H1 (cell line): ENCODE data around the gene CARM1. TPM values are rescaled to one million over a fixed set of nuclear protein-coding genes. Genes with fewer than 3 reads are reported as not detected.
"Not testable (repeated sequence)": the region's sequence is repeated elsewhere in the genome, so short reads cannot be mapped to it uniquely, and the experiment has no call there.

Experiments used
- CTCF ChIA-PET: fragments of 300-600 bp; sonication (Branson Sonifier 250); formaldehyde crosslinking; loops from one replicate; lab custom pipeline; 2021; ENCODE audit not compliant: partially characterized antibody; lab: Charles Lee
- POLR2A ChIA-PET: fragments of 300-600 bp; sonication (Branson Sonifier 250); formaldehyde crosslinking; loops from one replicate; lab custom pipeline; 2021; ENCODE audit warnings: inconsistent platforms; ENCODE audit not compliant: partially characterized antibody; lab: Charles Lee
- DNase-seq, 2 experiments: peaks; one replicate each; pipeline versions ENCODE4 v3.0.0 to v3.0.0-alpha.2; 2010 to 2022; ENCODE audit warnings: low spot score in 2 of 2, low read depth in 1 of 2, mixed read lengths in 1 of 2
- FAIRE-seq: peaks from 2 replicates; lab custom pipeline; 2011; peaks lifted over from hg19 to GRCh38; lab: Jason Lieb, UNC
- H2AFZ ChIP-seq: 2 replicates; pipeline ENCODE4 v1.8.1; 2012; ENCODE audit warnings: low read length, inconsistent platforms
- H2AK5ac ChIP-seq: 2 replicates; pipeline ENCODE4 v1.6.1; 2013; ENCODE audit warnings: low read depth, low read length
- H2BK120ac ChIP-seq: replicated peaks from 2 replicates; pipeline ENCODE3; 2013; ENCODE audit warnings: low read depth, low read length, inconsistent platforms
- H2BK12ac ChIP-seq: 2 replicates; pipeline ENCODE4 v1.6.1; 2013; ENCODE audit warnings: low read depth, low read length
- H2BK15ac ChIP-seq: 2 replicates; pipeline ENCODE4 v1.6.1; 2013; ENCODE audit warnings: low read length
- H2BK20ac ChIP-seq: 2 replicates; pipeline ENCODE4 v1.6.1; 2013; ENCODE audit warnings: low read length
- H2BK5ac ChIP-seq: 2 replicates; pipeline ENCODE4 v1.6.1; 2013; ENCODE audit warnings: low read depth, low read length
- H3K14ac ChIP-seq: 2 replicates; pipeline ENCODE4 v1.6.1; 2013; ENCODE audit warnings: inconsistent platforms; ENCODE audit not compliant: insufficient read length
- H3K18ac ChIP-seq: 2 replicates; pipeline ENCODE4 v1.6.1; 2013; ENCODE audit warnings: low read length; ENCODE audit errors: extremely low read depth
- H3K23ac ChIP-seq: 2 replicates; pipeline ENCODE4 v1.6.1; 2013; ENCODE audit warnings: inconsistent platforms; ENCODE audit not compliant: insufficient read length
- H3K23me2 ChIP-seq: 2 replicates; pipeline ENCODE4 v1.6.1; 2013; ENCODE audit warnings: low read depth, low read length
- H3K27ac ChIP-seq: 2 replicates; pipeline ENCODE4 v1.6.1; 2011; ENCODE audit warnings: low read depth, low read length, inconsistent platforms
- H3K27me3 ChIP-seq, 4 experiments: replicated peaks in 1 of 4; 1 replicate in 1 of 4; 2 replicates in 3 of 4; pipeline versions ENCODE4 v1.6.1 to v1.8.1; 2011 to 2013; ENCODE audit warnings: low read length in 3 of 4, mild to moderate bottlenecking in 3 of 4, inconsistent platforms in 2 of 4, mixed read lengths in 2 of 4, moderate library complexity in 1 of 4; ENCODE audit not compliant: control insufficient read depth in 3 of 4, insufficient read depth in 3 of 4; ENCODE audit errors: extremely low read depth in 1 of 4
- H3K36me3 ChIP-seq, 4 experiments: 2 replicates each; pipeline versions ENCODE4 v1.6.1 to v1.8.1; 2011 to 2013; ENCODE audit warnings: mild to moderate bottlenecking in 4 of 4, low read length in 3 of 4, moderate library complexity in 2 of 4, control low read depth in 1 of 4, inconsistent platforms in 1 of 4; ENCODE audit not compliant: insufficient read depth in 4 of 4, control insufficient read depth in 2 of 4
- H3K4ac ChIP-seq: replicated peaks from 2 replicates; pipeline ENCODE3; 2013; ENCODE audit warnings: low read length, low read depth, mixed read lengths, inconsistent platforms; ENCODE audit not compliant: insufficient read length
- H3K4me1 ChIP-seq, 4 experiments: replicated peaks in 1 of 4; 1 replicate in 1 of 4; 2 replicates in 3 of 4; pipeline versions ENCODE4 v1.6.1 to v1.8.1; 2011 to 2013; ENCODE audit warnings: low read length in 3 of 4, inconsistent platforms in 2 of 4, mixed read lengths in 1 of 4; ENCODE audit not compliant: insufficient read depth in 4 of 4, control insufficient read depth in 3 of 4
- H3K4me2 ChIP-seq, 2 experiments: 2 replicates each; pipeline versions ENCODE4 v1.6.1 to v1.8.1; 2011 to 2013; ENCODE audit warnings: low read depth in 2 of 2, low read length in 2 of 2, control low read depth in 1 of 2, inconsistent platforms in 1 of 2, mild to moderate bottlenecking in 1 of 2; ENCODE audit not compliant: insufficient read depth in 1 of 2
- H3K4me3 ChIP-seq, 4 experiments: fragments of 200-600, 300-600 bp in 1 of 4; sonication (generic), shearing (Covaris generic), sonication (Bioruptor Twin) in 1 of 4; 2 replicates each; pipeline versions ENCODE4 v1.5.1 to v1.8.1; 2011 to 2016; ENCODE audit warnings: low read length in 4 of 4, low read depth in 3 of 4, control low read depth in 2 of 4, inconsistent platforms in 2 of 4, mild to moderate bottlenecking in 2 of 4, mixed read lengths in 1 of 4, moderate library complexity in 1 of 4; ENCODE audit not compliant: insufficient read depth in 2 of 4; ENCODE audit errors: extremely low read depth in 1 of 4
- H3K56ac ChIP-seq: replicated peaks from 2 replicates; pipeline ENCODE3; 2013; ENCODE audit warnings: low read depth, mild to moderate bottlenecking, mixed read lengths, low read length, inconsistent platforms; ENCODE audit not compliant: insufficient read length
- H3K79me1 ChIP-seq: 2 replicates; pipeline ENCODE4 v1.6.1; 2013; ENCODE audit warnings: low read depth, low read length, control low read depth
- H3K79me2 ChIP-seq, 2 experiments: 2 replicates each; pipeline versions ENCODE4 v1.6.1 to v1.8.1; 2012 to 2013; ENCODE audit warnings: low read length in 2 of 2, mild to moderate bottlenecking in 2 of 2, inconsistent platforms in 1 of 2; ENCODE audit not compliant: insufficient read depth in 2 of 2, control insufficient read depth in 1 of 2
- H3K9ac ChIP-seq, 4 experiments: replicated peaks in 1 of 4; 1 replicate in 1 of 4; 2 replicates in 3 of 4; pipeline versions ENCODE4 v1.6.1 to v1.8.1; 2011 to 2013; ENCODE audit warnings: low read depth in 3 of 4, low read length in 3 of 4, control low read depth in 2 of 4, mild to moderate bottlenecking in 2 of 4, moderate library complexity in 2 of 4, inconsistent platforms in 1 of 4; ENCODE audit errors: extremely low read depth in 1 of 4
- H3K9me3 ChIP-seq, 2 experiments: 2 replicates each; pipeline versions ENCODE4 v1.6.1 to v1.8.1; 2012 to 2013; ENCODE audit warnings: mild to moderate bottlenecking in 2 of 2, moderate library complexity in 2 of 2, control low read depth in 1 of 2, inconsistent platforms in 1 of 2, low read depth in 1 of 2, low read length in 1 of 2, mixed read lengths in 1 of 2; ENCODE audit not compliant: insufficient read depth in 2 of 2
- H4K20me1 ChIP-seq, 2 experiments: replicated peaks in 1 of 2; 2 replicates each; pipeline versions ENCODE3 to v1.8.1; 2011 to 2013; ENCODE audit warnings: inconsistent platforms in 2 of 2, low read length in 2 of 2, mild to moderate bottlenecking in 1 of 2; ENCODE audit not compliant: insufficient read depth in 2 of 2, control insufficient read depth in 1 of 2
- H4K5ac ChIP-seq: 2 replicates; pipeline ENCODE4 v1.6.1; 2013; ENCODE audit warnings: low read length, low read depth, mixed read lengths, inconsistent platforms; ENCODE audit not compliant: insufficient read length
- H4K8ac ChIP-seq: 2 replicates; pipeline ENCODE4 v1.8.0; 2013; ENCODE audit warnings: mild to moderate bottlenecking, moderate library complexity, low read length, inconsistent platforms; ENCODE audit not compliant: insufficient read depth; ENCODE audit errors: extremely low read depth
- H4K91ac ChIP-seq: replicated peaks from 2 replicates; pipeline ENCODE3; 2013; ENCODE audit warnings: low read length, mixed read lengths, inconsistent platforms; ENCODE audit not compliant: insufficient read length
- WGBS, 2 experiments: shearing (Covaris generic) in 1 of 2; methylation state at CpG; one replicate each; pipeline versions ENCODE4 v1.1.6 to v1.1.7; 2013 to 2015; ENCODE audit warnings: low lambda C conversion rate in 2 of 2, mixed read lengths in 2 of 2, inconsistent platforms in 1 of 2, low coverage in 1 of 2, missing lambda C conversion rate in 1 of 2; ENCODE audit not compliant: insufficient replicate concordance in 2 of 2, insufficient coverage in 1 of 2, insufficient read length in 1 of 2; ENCODE audit errors: extremely low coverage in 1 of 2, missing lambda C conversion rate in 1 of 2; 5-methylcytosine and 5-hydroxymethylcytosine counted together
- polyA plus RNA-seq, 7 experiments: library from polyadenylated mRNA; depleted of rRNA in 3 of 7; stranded (reverse) in 5 of 7; unstranded in 2 of 7; fragments of >200 nt in 5 of 7; fragments of 200-250 nt in 2 of 7; gene quantifications; 1 replicate in 5 of 7; 2 replicates in 1 of 7; 4 replicates in 1 of 7; pipeline versions ENCODE4 v1.2.1 to v1.2.3, GENCODE V29; 2011 to 2013; ENCODE audit warnings: missing spikeins in 2 of 7, mixed read lengths in 2 of 7
- total RNA-seq: library from RNA; stranded (reverse); fragmentation: NEBNext Ultra II Directional; extraction: Animal tissue kit (Norgen Biotek cat#: 25700); gene quantifications from 2 replicates; pipeline ENCODE4 v1.2.1, GENCODE V29; 2021

Gene CARM1
- total and polyA plus RNA-seq, 2 of the 8 experiments (the other 6 are each of a cell fraction or from before 2014, with no cell fraction given), result 134 to 164 TPM

DNA sequence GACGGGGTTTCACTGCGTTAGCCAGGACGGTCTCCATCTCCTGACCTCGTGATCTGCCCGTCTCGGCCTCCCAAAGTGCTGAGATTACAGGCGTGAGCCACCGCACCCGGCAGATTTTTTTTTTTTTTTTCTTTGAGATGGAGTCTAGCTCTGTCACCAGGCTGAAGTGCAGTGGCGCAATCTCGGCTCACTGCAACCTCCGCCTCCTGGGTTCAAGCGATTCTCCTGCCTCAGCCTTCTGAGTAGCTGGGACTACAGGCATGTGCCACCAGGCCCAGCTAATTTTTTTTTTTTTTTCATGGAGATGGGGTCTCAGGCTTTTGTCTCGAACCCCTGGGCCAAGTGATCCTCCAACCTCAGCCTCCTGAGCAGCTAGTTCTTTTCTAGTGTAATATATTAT lies 70.3 kb downstream of the CARM1 start:
- H3K4me2 ChIP-seq, H3K79me2 ChIP-seq, H2BK20ac ChIP-seq, H3K4ac ChIP-seq, H3K56ac ChIP-seq, H4K20me1 ChIP-seq, H3K27me3 ChIP-seq, H2BK12ac ChIP-seq, H2BK5ac ChIP-seq, H3K23me2 ChIP-seq, H4K5ac ChIP-seq, H3K9ac ChIP-seq, H2BK120ac ChIP-seq, H3K36me3 ChIP-seq, H3K27ac ChIP-seq, H4K91ac ChIP-seq, FAIRE-seq, H2AK5ac ChIP-seq, H3K18ac ChIP-seq, H3K4me3 ChIP-seq, H3K23ac ChIP-seq, H3K9me3 ChIP-seq, H4K8ac ChIP-seq, H2AFZ ChIP-seq, DNase-seq, H3K79me1 ChIP-seq, H3K14ac ChIP-seq, H2BK15ac ChIP-seq, H3K4me1 ChIP-seq: not testable (repeated sequence)
- WGBS, 2 experiments, result 93% methylated on average over 8 of the region's 14 CpGs; no CpG with 5 or more reads in 1 of the 2 experiments
- ChIA-PET POLR2A (interaction anchor here (0.6 to 4.1 kb wide), 8 partner anchors 12 to 1929 kb away, joined by 3 to 24 read pairs (median 4); partner anchors contain the start of genes LDLR, SMARCA4 and TMED1), CTCF (interaction anchor here (0.6 to 9.7 kb wide), 39 partner anchors 8 to 758 kb away, joined by 3 to 110 read pairs (median 5); partner anchors contain the start of genes SMARCA4, SPC24, TIMM29 and YIPF2)

DNA sequence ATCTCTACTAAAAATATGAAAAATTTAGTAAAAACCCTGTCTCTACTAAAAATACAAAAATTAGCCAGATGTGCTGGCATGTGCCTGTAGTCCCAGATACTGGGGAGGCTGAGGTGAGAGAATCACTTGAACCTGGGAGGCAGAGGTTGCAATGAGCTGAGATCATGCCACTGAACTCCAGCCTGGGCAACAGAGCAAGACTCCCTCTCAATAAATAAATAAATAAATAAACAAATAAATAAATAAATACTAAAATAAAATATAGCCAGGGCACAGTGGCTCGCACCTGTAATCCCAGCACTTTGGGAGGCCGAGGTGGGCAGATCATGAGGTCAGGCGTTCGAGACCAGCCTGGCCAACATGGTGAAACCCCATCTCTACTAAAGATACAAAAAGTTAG lies 72.1 kb downstream of the CARM1 start:
- FAIRE-seq, H3K56ac ChIP-seq, DNase-seq, H4K5ac ChIP-seq, H2BK5ac ChIP-seq, H3K36me3 ChIP-seq, H3K4me3 ChIP-seq, H2AFZ ChIP-seq, H2BK12ac ChIP-seq, H2AK5ac ChIP-seq, H3K4me1 ChIP-seq, H2BK120ac ChIP-seq, H3K18ac ChIP-seq, H3K4me2 ChIP-seq, H4K20me1 ChIP-seq, H3K23me2 ChIP-seq, POLR2A ChIA-PET, H3K27me3 ChIP-seq, H3K14ac ChIP-seq, H4K8ac ChIP-seq, H3K4ac ChIP-seq, H2BK15ac ChIP-seq, H3K79me2 ChIP-seq, H3K79me1 ChIP-seq, H3K27ac ChIP-seq, H3K9ac ChIP-seq, H3K23ac ChIP-seq, H4K91ac ChIP-seq, H2BK20ac ChIP-seq, H3K9me3 ChIP-seq: not testable (repeated sequence)
- CTCF ChIA-PET, result interaction anchor here (1.3 to 9.7 kb wide), 7 partner anchors 8 to 85 kb away, joined by 3 to 110 read pairs (median 13); partner anchors contain the start of gene SMARCA4
- 87% methylated on average over 4 of the region's 4 CpGs; no CpG with 5 or more reads in 1 of the 2 experiments for WGBS, 2 experiments
